Ectodermal cell (in vitro differentiated cells): Measurements from ENCODE around the gene TMCO5A. TPM values are rescaled to one million over a fixed set of nuclear protein-coding genes. Genes with fewer than 3 reads are reported as not detected.

Experiments used
- H3K27ac ChIP-seq: 2 replicates; pipeline ENCODE4 v1.7.0; 2013; ENCODE audit warnings: mild to moderate bottlenecking, low read depth, low read length; ENCODE audit not compliant: insufficient read depth, poor library complexity, severe bottlenecking
- H3K27me3 ChIP-seq: 2 replicates; pipeline ENCODE4 v1.7.0; 2013; ENCODE audit warnings: mild to moderate bottlenecking, low read length; ENCODE audit not compliant: insufficient read depth, control insufficient read depth, poor library complexity, severe bottlenecking
- H3K36me3 ChIP-seq: one replicate; pipeline ENCODE4 v1.7.0; 2013; ENCODE audit warnings: low read length; ENCODE audit not compliant: control insufficient read depth, insufficient read depth
- H3K4me1 ChIP-seq: one replicate; pipeline ENCODE4 v1.7.0; 2013; ENCODE audit warnings: low read length; ENCODE audit not compliant: control insufficient read depth, insufficient read depth
- H3K4me3 ChIP-seq: 2 replicates; pipeline ENCODE4 v1.7.0; 2013; ENCODE audit warnings: low read depth, low read length, control low read depth; ENCODE audit not compliant: insufficient read depth
- H3K9me3 ChIP-seq: 2 replicates; pipeline ENCODE4 v1.7.0; 2013; ENCODE audit warnings: mild to moderate bottlenecking, low read length, moderate library complexity; ENCODE audit not compliant: control insufficient read depth
- WGBS, 2 experiments: methylation state at CpG; one replicate each; pipeline ENCODE4 v1.1.7; 2013; ENCODE audit warnings: missing lambda C conversion rate in 2 of 2; 5-methylcytosine and 5-hydroxymethylcytosine counted together
- polyA plus RNA-seq, 4 experiments: library from polyadenylated mRNA; stranded (reverse); fragments of 50-300 nt; gene quantifications; one replicate each; pipeline ENCODE4 v1.2.3, GENCODE V29; 2013

Gene TMCO5A
- not detected for polyA plus RNA-seq (2013, experiment 1 of 4)
- not detected for polyA plus RNA-seq (2013, experiment 2 of 4)
- polyA plus RNA-seq (2013, experiment 3 of 4) = not detected
- polyA plus RNA-seq (2013, experiment 4 of 4) = not detected

DNA sequence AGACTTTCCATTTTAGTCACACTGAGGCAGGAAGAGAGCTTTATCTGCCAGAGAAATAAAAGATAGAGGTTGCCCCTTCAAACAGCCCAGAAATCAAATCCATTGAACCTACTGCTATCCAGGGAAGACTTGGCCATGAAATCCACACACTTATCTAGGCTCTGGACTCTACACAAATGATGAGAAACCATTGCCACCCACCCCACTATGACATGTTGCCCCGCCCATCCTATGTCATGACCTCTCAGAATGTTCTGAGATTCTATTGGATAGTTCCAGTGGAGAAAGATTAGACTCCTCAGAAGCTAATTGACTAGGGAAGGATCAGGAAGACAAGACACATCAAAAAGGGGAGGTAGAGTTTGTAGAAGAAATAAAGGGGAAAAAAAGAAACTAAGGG lies at the start of gene TMCO5A:
TSS of gene TMCO5A (plus strand) at position 301 of the 400 bp plus-strand sequence. CDS start 1,684 bp downstream, outside the sequence.
- Histone ChIP-seq H3K27ac (no peak within 1 kb of the TSS), H3K36me3 (no peaks in the 10 kb centered on the region), H3K4me3 (no peak within 1 kb of the TSS), H3K4me1 (no peaks in the 10 kb centered on the region), H3K9me3 (no peaks in the 10 kb centered on the region), H3K27me3 (no peaks in the 10 kb centered on the region)
- WGBS, 2 experiments = 75 to 80% methylated on average over 1 of the region's 1 CpG

DNA sequence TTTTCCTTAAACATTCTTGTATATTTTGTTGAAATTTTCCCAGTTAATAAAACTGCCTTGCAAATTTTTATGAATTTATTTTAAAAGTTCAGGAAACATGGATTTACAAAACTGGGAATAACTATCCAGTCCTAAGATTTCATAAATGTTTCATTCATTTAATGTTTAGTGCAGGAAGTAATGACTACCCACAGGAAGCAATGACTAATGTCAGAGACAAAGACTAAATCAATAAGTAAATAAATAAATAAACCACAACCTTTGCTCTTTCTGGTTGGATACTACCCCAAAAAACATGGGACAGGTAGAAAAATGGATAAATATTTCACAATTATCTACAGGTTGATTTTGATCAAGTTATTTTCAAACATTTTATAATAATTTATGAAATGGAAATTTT lies 48.8 kb upstream of the TMCO5A start:
- H3K4me3 ChIP-seq = no peak overlapping the region
- H3K36me3 ChIP-seq = no peaks in the 10 kb centered on the region
- no peaks in the 10 kb centered on the region for H3K9me3 ChIP-seq
- H3K27me3 ChIP-seq = no peaks in the 10 kb centered on the region
- H3K4me1 ChIP-seq = no peaks in the 10 kb centered on the region
- no peak overlapping the region for H3K27ac ChIP-seq

DNA sequence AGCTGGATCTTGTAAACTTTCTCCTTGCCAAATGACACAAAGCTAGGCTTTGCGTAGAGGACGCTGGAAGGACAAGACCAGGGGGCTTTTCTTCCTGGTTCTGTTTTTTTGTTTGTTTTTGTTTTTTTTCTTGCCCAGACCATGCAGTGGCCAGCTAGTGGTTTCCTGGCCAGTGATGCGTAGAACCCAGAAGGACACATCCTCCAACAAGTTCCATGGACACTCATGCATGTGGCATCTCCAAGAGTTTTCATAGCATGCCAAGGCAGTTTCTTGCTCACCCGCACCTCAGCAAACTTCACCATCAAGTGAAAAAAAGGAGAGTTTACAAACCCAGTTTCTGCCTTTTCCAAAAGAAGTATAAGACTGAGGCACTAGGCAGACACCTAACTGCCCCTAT lies 46.1 kb upstream of the TMCO5A start:
- Histone ChIP-seq H3K36me3 (no peaks in the 10 kb centered on the region), H3K27ac (no peak overlapping the region), H3K4me1 (no peaks in the 10 kb centered on the region), H3K4me3 (no peak overlapping the region), H3K9me3 (no peaks in the 10 kb centered on the region), H3K27me3 (no peaks in the 10 kb centered on the region)
- WGBS, 2 experiments = 94 to 95% methylated on average over 4 of the region's 4 CpGs

DNA sequence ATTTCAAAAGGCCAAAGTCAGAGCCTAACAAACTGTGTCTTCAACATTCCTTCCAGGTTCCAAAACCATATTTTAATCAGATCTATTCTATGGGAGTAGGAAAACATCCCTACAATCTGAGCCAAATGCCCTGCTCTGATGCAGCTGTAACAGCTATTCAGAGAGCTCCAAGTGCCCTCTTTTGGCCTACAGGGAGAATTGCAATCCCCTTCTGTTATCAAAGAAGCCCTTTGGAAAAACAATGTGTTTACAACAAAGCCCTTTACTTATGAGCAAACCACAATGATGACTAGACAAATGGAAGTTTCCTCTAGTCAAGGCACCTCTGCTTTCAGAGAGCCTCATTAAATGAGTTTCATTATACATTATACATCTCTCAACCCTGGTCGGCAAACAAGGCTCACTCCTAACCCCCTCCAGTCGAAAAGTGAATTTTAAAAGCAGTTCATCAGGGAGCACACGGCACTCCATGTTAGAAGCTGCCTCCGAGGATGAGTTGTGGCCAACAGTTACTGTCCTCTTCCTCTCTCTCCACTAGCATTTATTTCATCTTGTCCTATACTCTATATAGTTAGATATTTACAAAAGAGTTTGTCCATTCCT lies 42.6 kb upstream of the TMCO5A start:
- Histone ChIP-seq H3K36me3 (no peaks in the 10 kb centered on the region), H3K4me1 (no peaks in the 10 kb centered on the region), H3K27ac (no peak overlapping the region), H3K27me3 (no peaks in the 10 kb centered on the region), H3K4me3 (no peak overlapping the region), H3K9me3 (no peaks in the 10 kb centered on the region)
- 86 to 88% methylated on average over 4 of the region's 4 CpGs for WGBS, 2 experiments

DNA sequence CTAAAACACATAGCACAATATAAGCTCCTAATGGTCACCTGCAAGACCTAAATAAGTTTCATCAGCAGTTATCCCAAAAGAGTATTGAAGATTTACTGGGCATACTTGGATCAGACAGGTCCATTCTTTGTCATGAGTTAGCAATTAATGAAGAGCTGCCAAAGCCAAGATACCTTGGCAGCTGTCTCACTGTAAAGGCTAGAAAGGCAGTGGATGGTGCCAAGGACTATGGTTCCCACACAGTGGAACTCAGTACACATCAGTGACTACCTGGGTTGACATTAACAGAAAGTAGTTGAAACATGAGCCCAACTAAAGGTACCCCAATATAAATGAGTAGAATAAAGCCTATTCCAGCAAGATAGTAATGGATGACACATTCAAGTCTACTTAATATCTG lies 41.1 kb upstream of the TMCO5A start:
- Histone ChIP-seq H3K27me3 (no peaks in the 10 kb centered on the region), H3K9me3 (no peaks in the 10 kb centered on the region), H3K4me1 (no peaks in the 10 kb centered on the region), H3K4me3 (no peak overlapping the region), H3K36me3 (no peaks in the 10 kb centered on the region), H3K27ac (no peak overlapping the region)

DNA sequence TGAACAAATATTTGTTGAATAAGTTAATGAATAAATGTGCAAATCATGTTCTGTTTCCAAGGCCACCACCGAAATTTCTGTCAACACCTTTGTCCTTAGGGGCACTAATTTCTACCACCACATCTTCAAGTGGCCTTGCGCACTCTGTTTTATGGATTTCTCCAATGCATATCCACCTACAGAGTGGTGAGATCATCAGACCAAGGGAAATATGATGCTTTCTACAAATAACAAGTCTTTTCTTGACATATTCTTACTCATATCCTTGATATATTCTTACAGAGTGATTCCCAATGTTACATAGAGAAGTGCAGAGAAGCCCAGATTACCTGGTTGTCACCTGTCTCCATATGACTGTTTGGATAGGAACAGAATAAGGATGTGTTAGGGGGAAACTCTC lies 36.1 kb upstream of the TMCO5A start:
- Histone ChIP-seq H3K4me3 (no peak overlapping the region), H3K27me3 (no peaks in the 10 kb centered on the region), H3K4me1 (no peaks in the 10 kb centered on the region), H3K27ac (no peak overlapping the region), H3K36me3 (no peaks in the 10 kb centered on the region), H3K9me3 (no peaks in the 10 kb centered on the region)
- WGBS, 2 experiments = 95 to 97% methylated on average over 2 of the region's 2 CpGs

DNA sequence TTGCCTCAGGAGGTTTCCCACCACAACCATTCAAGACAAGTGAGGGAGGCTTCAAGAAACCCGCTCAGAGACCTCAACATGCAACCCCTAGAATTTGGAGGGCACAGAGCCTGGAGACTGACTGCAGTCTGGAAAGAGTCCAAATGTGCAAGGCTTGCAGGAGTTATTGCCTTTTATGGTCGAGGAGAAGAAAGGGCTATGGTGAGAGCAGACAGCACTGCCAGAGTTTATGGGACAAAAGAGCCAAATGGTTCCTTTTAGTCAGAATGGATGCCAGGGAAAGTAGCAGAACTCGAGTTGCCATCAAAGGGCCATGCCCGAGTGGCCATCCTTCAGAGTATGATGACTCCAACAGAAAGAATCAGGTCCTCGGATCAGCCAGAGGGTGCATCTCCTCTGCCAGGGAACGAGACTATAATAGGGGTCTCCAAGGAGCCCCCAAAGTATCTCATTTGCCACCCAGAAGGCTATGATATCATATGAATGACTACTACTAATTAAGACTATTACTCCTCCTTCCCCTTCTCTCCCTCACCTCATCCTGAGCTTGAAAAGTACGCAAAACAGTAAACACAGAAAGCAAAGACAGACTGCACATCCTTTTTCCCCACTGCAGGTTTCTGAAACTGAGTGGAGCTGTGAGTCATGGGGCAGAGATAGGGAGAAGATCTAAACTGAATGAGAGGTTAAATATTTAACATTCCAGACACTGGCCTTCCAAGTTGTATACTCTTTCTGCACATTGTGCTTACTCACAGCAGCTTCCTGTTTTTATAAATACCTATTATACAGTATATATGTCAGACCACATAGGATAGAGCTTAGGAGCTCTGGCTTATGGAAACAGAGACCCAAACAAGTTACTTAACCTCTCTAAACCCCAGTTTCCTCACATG lies 33.9 kb upstream of the TMCO5A start:
- H3K27ac ChIP-seq = no peak overlapping the region

DNA sequence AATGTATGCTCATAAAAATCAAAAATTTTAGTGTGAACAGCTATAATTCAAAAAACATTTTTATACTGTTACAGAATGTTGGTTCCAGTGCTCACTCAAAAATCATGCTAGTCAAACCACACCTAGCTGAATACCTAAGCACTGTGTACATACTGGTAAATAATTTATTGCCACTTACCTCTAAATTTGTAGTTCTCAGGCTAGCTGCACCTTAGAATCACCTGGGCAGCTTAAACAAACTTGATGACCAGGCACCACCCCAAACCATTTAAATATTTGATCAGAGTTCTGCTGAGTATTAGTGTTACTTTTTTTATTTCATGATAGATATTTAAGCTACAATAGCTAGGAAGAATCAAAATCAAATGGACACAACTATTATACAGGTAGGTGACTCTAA lies 32.3 kb upstream of the TMCO5A start:
- Histone ChIP-seq H3K27me3 (no peaks in the 10 kb centered on the region), H3K9me3 (no peaks in the 10 kb centered on the region), H3K27ac (no peak overlapping the region), H3K36me3 (no peaks in the 10 kb centered on the region), H3K4me3 (no peak overlapping the region), H3K4me1 (no peaks in the 10 kb centered on the region)

More for the DNA sequence above, 33.9 kb upstream of the TMCO5A start:
- Histone ChIP-seq H3K27me3 (no peaks in the 10 kb centered on the region), H3K36me3 (no peaks in the 10 kb centered on the region), H3K4me3 (no peak overlapping the region), H3K4me1 (no peaks in the 10 kb centered on the region), H3K9me3 (no peaks in the 10 kb centered on the region)
- 90 to 91% methylated on average over 7 of the region's 7 CpGs for WGBS, 2 experiments

DNA sequence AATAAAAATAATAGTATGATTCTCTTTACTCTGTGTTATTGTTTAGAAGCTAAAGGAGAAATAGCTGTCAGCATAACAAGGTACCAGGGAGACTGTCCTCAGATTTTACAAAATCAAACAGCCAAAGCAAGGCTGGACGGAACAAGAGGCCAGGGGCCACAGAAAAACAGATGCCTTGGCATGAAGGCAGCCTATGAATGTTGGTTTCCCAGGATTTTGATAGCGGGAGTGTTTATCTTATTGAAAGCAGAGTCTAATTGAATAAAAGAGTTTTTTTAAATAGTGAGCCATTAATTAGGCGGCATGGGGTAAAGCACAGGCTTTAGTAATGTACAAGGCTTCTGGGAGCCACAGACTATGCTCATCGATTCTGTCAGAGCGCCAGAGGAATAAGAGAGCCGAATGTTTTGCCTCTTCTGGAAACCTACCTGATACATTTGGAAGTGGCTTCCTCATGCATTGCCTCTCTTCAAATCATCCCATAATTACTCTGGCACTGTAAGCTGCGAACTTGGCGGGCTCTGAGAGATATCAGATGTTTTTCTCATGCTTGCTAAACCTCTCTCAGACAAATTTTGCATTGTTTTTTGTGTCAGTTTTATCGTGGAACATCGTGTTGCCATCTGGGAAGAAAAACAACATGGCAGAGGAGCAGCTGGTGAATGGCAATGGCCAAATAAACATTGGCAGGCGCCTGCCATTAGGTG lies 30.4 kb upstream of the TMCO5A start:
- H3K27me3 ChIP-seq = no peaks in the 10 kb centered on the region
- no peaks in the 10 kb centered on the region for H3K9me3 ChIP-seq
- no peaks in the 10 kb centered on the region for H3K4me1 ChIP-seq
- no peak overlapping the region for H3K27ac ChIP-seq
- no peaks in the 10 kb centered on the region for H3K36me3 ChIP-seq
- no peak overlapping the region for H3K4me3 ChIP-seq
- 96 to 97% methylated on average over 11 of the region's 11 CpGs for WGBS, 2 experiments

DNA sequence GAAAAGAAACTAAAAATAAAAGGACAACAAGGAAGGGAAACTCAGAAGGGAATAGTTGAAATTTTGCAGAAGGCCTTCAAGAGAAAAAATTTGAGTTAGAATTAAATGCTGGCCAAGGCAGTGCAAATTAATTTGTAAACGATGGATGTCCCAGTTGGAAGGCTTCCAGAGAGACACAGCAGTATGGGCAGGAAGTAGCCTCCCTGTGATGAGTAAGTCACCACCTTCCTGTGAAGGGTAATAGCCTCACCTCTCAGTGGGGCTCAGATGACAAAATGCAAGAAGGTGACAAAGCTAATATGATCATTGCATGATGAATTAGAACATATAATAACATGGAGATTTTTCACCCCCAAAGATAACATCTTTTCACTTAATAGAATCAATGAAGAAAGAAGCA lies 27.3 kb upstream of the TMCO5A start:
- 84 to 86% methylated on average over 1 of the region's 1 CpG for WGBS, 2 experiments
- Histone ChIP-seq H3K27me3 (no peaks in the 10 kb centered on the region), H3K4me1 (no peaks in the 10 kb centered on the region), H3K9me3 (no peaks in the 10 kb centered on the region), H3K4me3 (no peak overlapping the region), H3K27ac (no peak overlapping the region), H3K36me3 (no peaks in the 10 kb centered on the region)
